ENCODE measurements around the gene KLK1.

Gene KLK1

GRCh38 chr19:50851620-50852019, 28.0 kb upstream of the KLK1 start:
- TF ChIP-seq MYC (IDR thresholded peaks at IDR 0.05; ENCODE audit: low read depth, low read length) (no peak), POLR2A (IDR thresholded peaks at IDR 0.05; ENCODE audit: extremely low read depth, insufficient read length) (no peak)
- TF ChIP-seq, protein P1, sequence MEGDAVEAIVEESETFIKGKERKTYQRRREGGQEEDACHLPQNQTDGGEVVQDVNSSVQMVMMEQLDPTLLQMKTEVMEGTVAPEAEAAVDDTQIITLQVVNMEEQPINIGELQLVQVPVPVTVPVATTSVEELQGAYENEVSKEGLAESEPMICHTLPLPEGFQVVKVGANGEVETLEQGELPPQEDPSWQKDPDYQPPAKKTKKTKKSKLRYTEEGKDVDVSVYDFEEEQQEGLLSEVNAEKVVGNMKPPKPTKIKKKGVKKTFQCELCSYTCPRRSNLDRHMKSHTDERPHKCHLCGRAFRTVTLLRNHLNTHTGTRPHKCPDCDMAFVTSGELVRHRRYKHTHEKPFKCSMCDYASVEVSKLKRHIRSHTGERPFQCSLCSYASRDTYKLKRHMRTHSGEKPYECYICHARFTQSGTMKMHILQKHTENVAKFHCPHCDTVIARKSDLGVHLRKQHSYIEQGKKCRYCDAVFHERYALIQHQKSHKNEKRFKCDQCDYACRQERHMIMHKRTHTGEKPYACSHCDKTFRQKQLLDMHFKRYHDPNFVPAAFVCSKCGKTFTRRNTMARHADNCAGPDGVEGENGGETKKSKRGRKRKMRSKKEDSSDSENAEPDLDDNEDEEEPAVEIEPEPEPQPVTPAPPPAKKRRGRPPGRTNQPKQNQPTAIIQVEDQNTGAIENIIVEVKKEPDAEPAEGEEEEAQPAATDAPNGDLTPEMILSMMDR (IDR thresholded peaks at IDR 0.05; ENCODE audit: low read depth, low read length) = no peak
- TF ChIP-seq, protein P2, sequence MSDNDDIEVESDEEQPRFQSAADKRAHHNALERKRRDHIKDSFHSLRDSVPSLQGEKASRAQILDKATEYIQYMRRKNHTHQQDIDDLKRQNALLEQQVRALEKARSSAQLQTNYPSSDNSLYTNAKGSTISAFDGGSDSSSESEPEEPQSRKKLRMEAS (IDR thresholded peaks at IDR 0.05; ENCODE audit: low read depth, low read length) = no peak
- DNase-seq (ENCODE audit: low read depth) = no peak
- no peak overlapping the region for H3K4me3 ChIP-seq (ENCODE audit: low read depth, low read length)

DNA sequence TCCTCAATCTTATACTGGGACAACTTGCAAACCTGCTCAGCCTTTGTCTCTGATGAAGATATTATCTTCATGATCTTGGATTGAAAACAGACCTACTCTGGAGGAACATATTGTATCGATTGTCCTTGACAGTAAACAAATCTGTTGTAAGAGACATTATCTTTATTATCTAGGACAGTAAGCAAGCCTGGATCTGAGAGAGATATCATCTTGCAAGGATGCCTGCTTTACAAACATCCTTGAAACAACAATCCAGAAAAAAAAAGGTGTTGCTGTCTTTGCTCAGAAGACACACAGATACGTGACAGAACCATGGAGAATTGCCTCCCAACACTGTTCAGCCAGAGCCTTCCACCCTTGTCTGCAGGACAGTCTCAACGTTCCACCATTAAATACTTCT, 27.2 kb upstream of the KLK1 start:
- no peak for DNase-seq (ENCODE audit: low read depth)
- no peak overlapping the region for H3K4me3 ChIP-seq (ENCODE audit: low read depth, low read length)
- TF ChIP-seq, protein P2 (IDR thresholded peaks at IDR 0.05; ENCODE audit: low read depth, low read length) = no peak
- TF ChIP-seq MYC (IDR thresholded peaks at IDR 0.05; ENCODE audit: low read depth, low read length) (no peak), POLR2A (IDR thresholded peaks at IDR 0.05; ENCODE audit: extremely low read depth, insufficient read length) (no peak)
- TF ChIP-seq, protein P1 (IDR thresholded peaks at IDR 0.05; ENCODE audit: low read depth, low read length) = no peak

GRCh38 chr19:50844296-50844935, 20.8 kb upstream of the KLK1 start:
- no peak for DNase-seq (ENCODE audit: low read depth)
- no peak overlapping the region for H3K4me3 ChIP-seq (ENCODE audit: low read depth, low read length)
- TF ChIP-seq, protein P1 (IDR thresholded peaks at IDR 0.05; ENCODE audit: low read depth, low read length) = no peak
- no peak for TF ChIP-seq MYC (IDR thresholded peaks at IDR 0.05; ENCODE audit: low read depth, low read length)
- TF ChIP-seq, protein P2 (IDR thresholded peaks at IDR 0.05; ENCODE audit: low read depth, low read length) = no peak
- no peak for TF ChIP-seq POLR2A (IDR thresholded peaks at IDR 0.05; ENCODE audit: extremely low read depth, insufficient read length)

DNA sequence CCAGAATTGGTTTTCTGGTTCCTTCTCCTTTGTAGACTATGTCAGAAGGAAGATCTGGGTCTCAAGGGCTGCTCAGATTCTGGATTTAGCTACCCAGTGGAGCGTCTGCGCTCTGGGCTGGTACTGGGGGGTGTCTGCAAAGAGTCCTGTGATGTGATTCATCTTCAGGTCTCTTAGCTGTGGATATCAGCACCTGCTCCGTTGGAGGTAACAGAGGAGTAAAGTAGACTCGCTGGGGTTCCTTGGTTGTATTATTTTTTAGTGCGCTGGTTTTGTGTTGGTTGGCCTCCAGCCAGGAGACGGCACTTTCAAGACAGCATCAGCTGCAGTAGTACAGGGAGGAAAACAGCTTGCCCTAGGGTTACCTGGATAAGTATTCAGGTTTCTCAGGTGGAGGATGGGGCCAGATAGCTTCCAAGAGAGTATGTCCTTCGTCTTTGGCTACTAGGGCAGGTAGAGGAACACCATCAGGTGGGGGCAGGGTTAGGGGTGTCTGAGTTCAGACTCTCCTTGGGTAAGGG, 20.2 kb upstream of the KLK1 start:
- no peak overlapping the region for H3K4me3 ChIP-seq (ENCODE audit: low read depth, low read length)
- no peak for DNase-seq (ENCODE audit: low read depth)
- no peak for TF ChIP-seq POLR2A (IDR thresholded peaks at IDR 0.05; ENCODE audit: extremely low read depth, insufficient read length)
- TF ChIP-seq, protein P1 (IDR thresholded peaks at IDR 0.05; ENCODE audit: low read depth, low read length) = no peak
- TF ChIP-seq, protein P2 (IDR thresholded peaks at IDR 0.05; ENCODE audit: low read depth, low read length) = no peak
- no peak for TF ChIP-seq MYC (IDR thresholded peaks at IDR 0.05; ENCODE audit: low read depth, low read length)

DNA sequence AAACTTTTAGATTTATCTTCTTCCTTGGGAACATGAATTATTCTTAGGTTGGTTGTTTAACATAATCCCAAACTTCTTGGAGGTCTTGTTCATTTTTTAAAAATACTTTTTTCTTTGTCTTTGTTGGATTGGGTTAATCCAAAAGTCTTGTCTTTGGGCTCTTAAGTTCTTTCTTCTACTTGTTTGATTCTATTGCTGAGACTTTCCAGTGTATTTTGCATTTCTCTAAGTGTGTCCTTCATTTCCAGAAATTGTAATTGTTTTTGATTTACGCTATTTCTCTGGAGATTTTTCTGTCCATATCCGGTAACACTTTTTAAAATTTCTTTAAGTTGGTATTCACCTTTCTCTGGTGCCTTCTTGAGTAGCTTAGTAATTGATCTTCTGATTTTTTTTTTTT, 19.6 kb upstream of the KLK1 start:
- no peak for TF ChIP-seq MYC (IDR thresholded peaks at IDR 0.05; ENCODE audit: low read depth, low read length)
- no peak for TF ChIP-seq POLR2A (IDR thresholded peaks at IDR 0.05; ENCODE audit: extremely low read depth, insufficient read length)
- TF ChIP-seq, protein P1 (IDR thresholded peaks at IDR 0.05; ENCODE audit: low read depth, low read length) = no peak
- TF ChIP-seq, protein P2 (IDR thresholded peaks at IDR 0.05; ENCODE audit: low read depth, low read length) = no peak
- no peak for DNase-seq (ENCODE audit: low read depth)
- no peak overlapping the region for H3K4me3 ChIP-seq (ENCODE audit: low read depth, low read length)
